ENCODE measurements around the gene NT5DC2.

NT5DC2 gene

GRCh38 chr3:52525680-52526561, 7.7 kb downstream of the NT5DC2 start:
- H4K8ac ChIP-seq (ENCODE audit: low read length) = no peak overlapping the region
- H3K36me3 ChIP-seq (ENCODE audit: control insufficient read depth in 1 of 2, insufficient read depth in 2 of 2, low read depth in 1 of 2, low read length in 2 of 2) = peaks cover 48 to 94% of the 10 kb centered on the region in 2 experiments
- no peak overlapping the region for H2BK12ac ChIP-seq (ENCODE audit: low read length in 2 of 2)
- no peak overlapping the region for H2BK5ac ChIP-seq (ENCODE audit: low read depth, low read length, poor library complexity, severe bottlenecking)
- no peak overlapping the region for H3K4ac ChIP-seq (ENCODE audit: low read depth in 1 of 2, low read length in 2 of 2)
- H2AFZ ChIP-seq (ENCODE audit: low read depth, low read length) = no peak overlapping the region
- no peak overlapping the region for H2BK120ac ChIP-seq (ENCODE audit: low read depth, low read length)
- H3K4me2 ChIP-seq (ENCODE audit: low read length, poor library complexity, severe bottlenecking) = no peak overlapping the region
- no peaks in the 10 kb centered on the region for H3K27me3 ChIP-seq (ENCODE audit: control insufficient read depth in 1 of 2, insufficient read depth in 1 of 2, low read length in 2 of 2)
- H3K18ac ChIP-seq (ENCODE audit: low read depth in 1 of 2, low read length in 2 of 2) = no peak overlapping the region
- no peak overlapping the region for H3K14ac ChIP-seq (ENCODE audit: low read length in 2 of 2)
- H3K4me1 ChIP-seq (ENCODE audit: control insufficient read depth, insufficient read depth, low read depth, low read length) = peaks cover 26% of the 10 kb centered on the region
- no peak overlapping the region for H3K9ac ChIP-seq (ENCODE audit: low read length)
- no peak overlapping the region for H4K91ac ChIP-seq (ENCODE audit: low read length)
- H2BK15ac ChIP-seq (ENCODE audit: low read depth, poor library complexity, severe bottlenecking) = no peak overlapping the region
- no peak overlapping the region for H3K23ac ChIP-seq (ENCODE audit: low read length in 2 of 2)
- peaks cover 25% of the 10 kb centered on the region for H3K79me1 ChIP-seq (replicated peaks; ENCODE audit: low read length, poor library complexity, severe bottlenecking)
- no peak for DNase-seq
- WGBS = 82% methylated on average over 6 of the region's 9 CpGs
- no peak overlapping the region for H3K27ac ChIP-seq (ENCODE audit: low read length, poor library complexity, severe bottlenecking)
- no peak overlapping the region for H3K4me3 ChIP-seq (ENCODE audit: insufficient read depth in 1 of 2, low read depth in 1 of 2, low read length in 2 of 2)
- H3K9me3 ChIP-seq (ENCODE audit: control insufficient read depth, low read length) = no peaks in the 10 kb centered on the region
- H2AK5ac ChIP-seq (ENCODE audit: low read length, severe bottlenecking) = no peak overlapping the region

DNA sequence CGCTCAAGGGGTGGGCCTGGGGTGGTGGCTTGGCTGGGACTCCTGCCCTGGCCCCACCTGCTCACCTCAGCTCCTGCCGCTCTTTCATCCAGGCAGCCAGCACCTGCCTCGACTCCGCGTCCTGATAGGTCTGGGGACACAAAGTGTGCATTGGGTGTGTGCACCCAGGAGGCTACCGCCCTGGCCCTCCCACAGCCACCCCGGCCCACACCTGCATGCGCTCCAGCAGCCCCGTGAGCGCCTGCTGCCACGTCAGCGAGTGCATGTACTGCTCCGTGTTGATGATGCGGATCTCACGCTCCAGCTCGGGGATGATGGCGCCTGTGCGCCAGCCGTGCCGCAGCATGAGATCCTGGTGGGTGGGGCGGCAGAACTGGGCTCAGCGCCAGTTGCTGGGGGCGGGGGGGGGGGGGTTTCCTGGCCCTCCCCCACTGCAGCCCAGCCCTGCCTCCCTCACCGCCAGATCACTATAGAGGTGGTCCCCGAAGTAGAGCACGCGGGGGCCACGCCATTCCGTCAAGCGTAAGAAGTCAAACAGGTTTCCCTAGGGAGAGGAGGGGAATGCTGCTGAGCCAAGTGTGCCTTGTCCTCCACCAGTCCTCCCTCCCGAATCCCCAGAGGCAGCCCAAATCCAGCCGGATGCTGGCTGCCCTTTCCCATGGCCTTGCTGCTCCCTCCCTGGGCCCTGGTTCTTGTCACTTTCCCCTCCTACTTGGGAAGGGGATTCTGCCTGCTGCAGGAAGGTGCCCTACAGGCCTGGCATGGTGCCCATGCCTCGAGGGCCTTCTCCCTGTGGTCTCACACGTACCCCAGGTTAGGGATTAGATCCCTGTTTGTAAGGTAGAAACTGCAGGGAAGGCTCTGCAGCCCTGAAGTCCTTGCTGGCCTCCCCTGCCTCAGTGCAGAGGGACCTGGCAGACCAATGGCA, 8.6 kb downstream of the NT5DC2 start:
- H3K9me3 ChIP-seq (ENCODE audit: control insufficient read depth, low read length) = no peaks in the 10 kb centered on the region
- no peak overlapping the region for H3K18ac ChIP-seq (ENCODE audit: low read depth in 1 of 2, low read length in 2 of 2)
- no peak overlapping the region for H3K27ac ChIP-seq (ENCODE audit: low read length, poor library complexity, severe bottlenecking)
- no peak overlapping the region for H2BK12ac ChIP-seq (ENCODE audit: low read length in 2 of 2)
- no peak overlapping the region for H2BK5ac ChIP-seq (ENCODE audit: low read depth, low read length, poor library complexity, severe bottlenecking)
- H2AFZ ChIP-seq (ENCODE audit: low read depth, low read length) = no peak overlapping the region
- H3K14ac ChIP-seq (ENCODE audit: low read length in 2 of 2) = no peak overlapping the region
- no peak for DNase-seq
- H2BK15ac ChIP-seq (ENCODE audit: low read depth, poor library complexity, severe bottlenecking) = no peak overlapping the region
- H3K4me1 ChIP-seq (ENCODE audit: control insufficient read depth, insufficient read depth, low read depth, low read length) = peaks cover 18% of the 10 kb centered on the region
- no peak overlapping the region for H3K4ac ChIP-seq (ENCODE audit: low read depth in 1 of 2, low read length in 2 of 2)
- peaks cover 25% of the 10 kb centered on the region for H3K79me1 ChIP-seq (replicated peaks; ENCODE audit: low read length, poor library complexity, severe bottlenecking)
- no peak overlapping the region for H4K8ac ChIP-seq (ENCODE audit: low read length)
- no peak overlapping the region for H2AK5ac ChIP-seq (ENCODE audit: low read length, severe bottlenecking)
- 97% methylated on average over 30 of the region's 34 CpGs for WGBS
- H3K9ac ChIP-seq (ENCODE audit: low read length) = no peak overlapping the region
- no peak overlapping the region for H3K4me3 ChIP-seq (ENCODE audit: insufficient read depth in 1 of 2, low read depth in 1 of 2, low read length in 2 of 2)
- no peak overlapping the region for H2BK120ac ChIP-seq (ENCODE audit: low read depth, low read length)
- no peak overlapping the region for H4K91ac ChIP-seq (ENCODE audit: low read length)
- H3K36me3 ChIP-seq (ENCODE audit: control insufficient read depth in 1 of 2, insufficient read depth in 2 of 2, low read depth in 1 of 2, low read length in 2 of 2) = peaks cover 48 to 87% of the 10 kb centered on the region in 2 experiments
- H3K27me3 ChIP-seq (ENCODE audit: control insufficient read depth in 1 of 2, insufficient read depth in 1 of 2, low read length in 2 of 2) = no peaks in the 10 kb centered on the region
- no peak overlapping the region for H3K4me2 ChIP-seq (ENCODE audit: low read length, poor library complexity, severe bottlenecking)
- H3K23ac ChIP-seq (ENCODE audit: low read length in 2 of 2) = no peak overlapping the region

DNA sequence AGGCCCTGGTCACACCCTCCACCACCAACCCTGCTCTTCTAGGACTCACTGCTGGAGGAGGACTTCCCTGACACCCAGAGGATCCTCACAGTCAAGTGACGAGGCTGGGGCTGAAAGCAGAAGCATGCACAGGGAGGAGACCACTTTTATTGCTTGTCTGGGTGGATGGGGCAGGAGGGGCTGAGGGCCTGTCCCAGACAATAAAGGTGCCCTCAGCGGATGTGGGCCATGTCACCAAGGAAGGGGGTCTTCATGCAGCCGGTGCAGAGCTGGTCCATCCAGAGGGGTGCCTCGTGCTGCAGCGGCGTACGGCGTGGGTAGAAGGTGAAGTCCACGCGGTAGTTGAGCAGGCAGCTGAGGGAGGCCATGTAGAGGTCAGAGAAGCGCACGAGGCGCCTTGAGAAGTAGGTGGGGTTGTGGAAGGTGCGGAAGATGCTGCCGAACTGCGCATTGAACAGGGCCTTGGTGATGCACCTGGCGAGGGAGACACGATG, 9.4 kb downstream of the NT5DC2 start:
- Histone ChIP-seq H2AK5ac (ENCODE audit: low read length, severe bottlenecking) (no peak overlapping the region), H3K9me3 (ENCODE audit: control insufficient read depth, low read length) (no peaks in the 10 kb centered on the region), H2BK15ac (ENCODE audit: low read depth, poor library complexity, severe bottlenecking) (no peak overlapping the region), H2BK12ac (ENCODE audit: low read length in 2 of 2) (no peak overlapping the region), H3K4me3 (ENCODE audit: insufficient read depth in 1 of 2, low read depth in 1 of 2, low read length in 2 of 2) (no peak overlapping the region), H3K14ac (ENCODE audit: low read length in 2 of 2) (no peak overlapping the region), H2BK5ac (ENCODE audit: low read depth, low read length, poor library complexity, severe bottlenecking) (no peak overlapping the region), H3K18ac (ENCODE audit: low read depth in 1 of 2, low read length in 2 of 2) (no peak overlapping the region), H3K79me1 (replicated peaks; ENCODE audit: low read length, poor library complexity, severe bottlenecking) (peaks cover 19% of the 10 kb centered on the region), H3K4ac (ENCODE audit: low read depth in 1 of 2, low read length in 2 of 2) (no peak overlapping the region), H3K23ac (ENCODE audit: low read length in 2 of 2) (no peak overlapping the region), H3K9ac (ENCODE audit: low read length) (no peak overlapping the region), H4K91ac (ENCODE audit: low read length) (no peak overlapping the region), H2AFZ (ENCODE audit: low read depth, low read length) (no peak overlapping the region), H2BK120ac (ENCODE audit: low read depth, low read length) (no peak overlapping the region), H4K8ac (ENCODE audit: low read length) (no peak overlapping the region), H3K4me2 (ENCODE audit: low read length, poor library complexity, severe bottlenecking) (no peak overlapping the region), H3K36me3 (ENCODE audit: control insufficient read depth in 1 of 2, insufficient read depth in 2 of 2, low read depth in 1 of 2, low read length in 2 of 2) (peaks cover 48 to 82% of the 10 kb centered on the region in 2 experiments), H3K4me1 (ENCODE audit: control insufficient read depth, insufficient read depth, low read depth, low read length) (peaks cover 18% of the 10 kb centered on the region), H3K27me3 (ENCODE audit: control insufficient read depth in 1 of 2, insufficient read depth in 1 of 2, low read length in 2 of 2) (no peaks in the 10 kb centered on the region), H3K27ac (ENCODE audit: low read length, poor library complexity, severe bottlenecking) (no peak overlapping the region)
- DNase-seq = no peak
- WGBS = 96% methylated on average over 18 of the region's 18 CpGs
